ENCODE data around the gene HBZ.
"Not testable (repeated sequence)": the region's sequence is repeated elsewhere in the genome, so short reads cannot be mapped to it uniquely, and the experiment has no call there.

HBZ gene

DNA sequence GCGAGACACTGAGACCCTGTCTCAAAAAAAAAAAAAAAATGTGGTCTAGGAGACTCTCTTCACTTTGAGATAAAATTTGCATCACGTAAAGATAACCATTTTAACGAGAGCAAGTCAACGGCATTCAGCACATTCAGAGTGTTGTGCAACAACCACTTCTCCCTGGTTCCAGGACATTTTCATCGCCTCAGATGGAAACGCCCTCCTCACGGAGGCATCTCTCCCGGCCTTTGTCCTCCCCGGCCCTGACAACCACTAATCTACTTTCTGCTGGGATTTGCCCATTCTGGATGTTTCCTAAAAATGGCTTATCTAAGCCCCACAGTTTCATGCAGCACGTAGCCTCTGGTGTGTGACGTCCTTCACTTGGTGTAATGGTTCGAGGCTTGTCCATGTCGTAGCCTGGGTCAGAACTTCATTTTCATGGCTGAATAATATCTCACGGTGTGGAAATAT, 7.6 kb upstream of the HBZ start:
- ChIA-PET CTCF (no interaction called here), POLR2A (no interaction called here)
- TF ChIP-seq, protein P1, sequence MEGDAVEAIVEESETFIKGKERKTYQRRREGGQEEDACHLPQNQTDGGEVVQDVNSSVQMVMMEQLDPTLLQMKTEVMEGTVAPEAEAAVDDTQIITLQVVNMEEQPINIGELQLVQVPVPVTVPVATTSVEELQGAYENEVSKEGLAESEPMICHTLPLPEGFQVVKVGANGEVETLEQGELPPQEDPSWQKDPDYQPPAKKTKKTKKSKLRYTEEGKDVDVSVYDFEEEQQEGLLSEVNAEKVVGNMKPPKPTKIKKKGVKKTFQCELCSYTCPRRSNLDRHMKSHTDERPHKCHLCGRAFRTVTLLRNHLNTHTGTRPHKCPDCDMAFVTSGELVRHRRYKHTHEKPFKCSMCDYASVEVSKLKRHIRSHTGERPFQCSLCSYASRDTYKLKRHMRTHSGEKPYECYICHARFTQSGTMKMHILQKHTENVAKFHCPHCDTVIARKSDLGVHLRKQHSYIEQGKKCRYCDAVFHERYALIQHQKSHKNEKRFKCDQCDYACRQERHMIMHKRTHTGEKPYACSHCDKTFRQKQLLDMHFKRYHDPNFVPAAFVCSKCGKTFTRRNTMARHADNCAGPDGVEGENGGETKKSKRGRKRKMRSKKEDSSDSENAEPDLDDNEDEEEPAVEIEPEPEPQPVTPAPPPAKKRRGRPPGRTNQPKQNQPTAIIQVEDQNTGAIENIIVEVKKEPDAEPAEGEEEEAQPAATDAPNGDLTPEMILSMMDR (IDR thresholded peaks at IDR 0.05; ENCODE audit: control extremely low read depth, extremely low read depth, low read depth, missing control alignments): no peak
- DNase-seq (ENCODE audit: extremely low spot score): no peak

DNA sequence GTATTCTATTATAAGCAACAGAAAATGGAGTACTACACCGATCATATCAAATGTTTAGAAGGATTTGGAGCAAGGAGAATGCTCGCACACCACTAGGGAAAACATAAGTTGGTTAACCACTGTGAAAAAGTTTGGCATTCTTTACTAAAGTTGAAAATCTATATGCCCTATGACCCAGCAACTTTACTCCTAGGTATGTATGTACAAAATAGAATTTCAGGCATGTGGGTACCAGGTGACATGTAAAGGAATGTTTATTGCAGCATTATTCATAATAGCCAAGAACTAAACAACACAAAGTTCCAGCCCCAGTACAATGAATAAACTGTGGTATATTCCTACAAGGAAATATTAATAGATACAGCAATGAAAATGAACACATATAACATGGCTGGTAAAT, 5.8 kb upstream of the HBZ start:
- TF ChIP-seq, protein P1 (IDR thresholded peaks at IDR 0.05; ENCODE audit: control extremely low read depth, extremely low read depth, low read depth, missing control alignments): no peak
- DNase-seq (ENCODE audit: extremely low spot score): no peak
- ChIA-PET CTCF (no interaction called here), POLR2A (no interaction called here)

DNA sequence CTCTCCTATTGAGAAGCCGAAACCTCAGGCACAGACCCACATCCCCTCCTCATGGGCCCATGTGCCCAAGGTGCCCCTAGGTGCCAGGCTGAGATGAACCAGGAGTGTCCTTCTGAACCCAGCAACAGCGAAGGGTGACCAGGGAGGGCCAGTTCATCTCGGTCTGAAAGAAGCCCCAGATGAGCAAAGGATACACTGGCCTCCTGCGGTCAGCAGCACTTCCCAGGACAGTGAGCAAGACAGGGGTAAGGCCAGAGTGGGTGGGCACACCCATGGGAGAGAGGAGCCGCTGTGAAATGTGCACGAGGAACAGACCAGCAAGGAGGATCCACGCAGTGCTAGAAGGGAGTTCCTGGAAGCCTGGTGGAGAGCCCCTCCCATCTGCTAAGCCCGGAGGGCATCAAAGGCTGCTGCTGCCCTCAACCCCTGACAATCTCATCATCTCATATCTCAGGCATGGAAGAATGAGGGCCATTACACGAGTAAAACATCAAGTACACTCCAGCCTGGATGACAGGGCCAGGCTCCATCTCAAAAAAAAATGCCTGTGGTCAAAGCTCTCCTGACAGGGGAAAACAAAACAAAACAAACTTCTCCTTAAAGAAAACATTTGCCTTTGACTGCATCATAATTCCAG, 3.3 kb upstream of the HBZ start:
- DNase-seq (ENCODE audit: extremely low spot score): no peak
- ChIA-PET POLR2A (no interaction called here), CTCF (interaction anchor here (1.3 to 2.5 kb wide), 3 partner anchors 31 to 53 kb away, joined by 4 to 9 read pairs (median 7); no protein-coding TSS in a partner anchor)
- TF ChIP-seq, protein P1 (IDR thresholded peaks at IDR 0.05; ENCODE audit: control extremely low read depth, extremely low read depth, low read depth, missing control alignments): no peak

DNA sequence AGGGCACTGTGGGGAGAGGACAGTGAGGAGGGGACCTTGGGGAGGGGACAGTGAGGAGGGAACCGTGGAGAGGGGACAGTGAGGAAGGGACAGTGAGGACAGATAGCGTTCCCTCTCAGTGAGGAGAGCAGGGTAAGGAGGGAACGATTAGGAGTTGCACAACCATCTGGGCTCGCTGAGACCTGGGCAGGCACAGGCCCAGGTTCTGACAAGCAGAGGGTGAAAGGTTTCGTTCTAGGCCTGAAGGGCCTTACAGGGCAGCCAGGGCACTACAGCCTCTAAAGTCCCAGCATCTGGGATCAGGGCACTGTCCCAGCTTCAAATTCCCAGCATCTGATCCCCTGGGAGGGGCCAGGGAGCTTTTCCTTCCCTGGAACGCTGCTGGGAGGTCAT, 681 bp downstream of the HBZ start:
- CTCF ChIA-PET; DNase-seq (ENCODE audit: extremely low spot score); POLR2A ChIA-PET: not testable (repeated sequence)

DNA sequence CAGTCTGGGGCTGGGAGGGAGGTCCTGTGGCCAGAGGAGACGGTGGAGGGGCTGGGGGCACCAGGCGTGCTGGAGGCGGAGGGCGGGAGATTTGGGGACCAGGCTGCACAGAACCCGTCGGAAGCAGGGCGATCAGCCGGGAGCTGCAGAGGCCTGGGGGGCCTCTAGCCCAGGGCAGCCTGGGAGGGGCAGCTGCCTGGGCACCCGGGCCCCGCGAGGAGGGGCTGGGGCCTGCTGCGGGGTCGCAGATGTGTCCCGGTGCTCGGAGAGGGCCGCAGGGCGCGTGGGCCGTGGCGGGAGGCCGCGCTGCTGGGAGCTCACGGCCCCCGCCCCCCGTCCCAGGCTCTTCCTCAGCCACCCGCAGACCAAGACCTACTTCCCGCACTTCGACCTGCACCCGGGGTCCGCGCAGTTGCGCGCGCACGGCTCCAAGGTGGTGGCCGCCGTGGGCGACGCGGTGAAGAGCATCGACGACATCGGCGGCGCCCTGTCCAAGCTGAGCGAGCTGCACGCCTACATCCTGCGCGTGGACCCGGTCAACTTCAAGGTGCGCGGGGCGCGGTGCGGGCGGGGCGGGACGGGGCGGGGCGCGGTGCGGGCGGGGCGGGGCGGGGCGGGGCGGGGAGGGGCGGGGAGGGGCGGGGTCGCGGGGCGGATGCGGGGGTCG, 1.2 kb downstream of the HBZ start:
- POLR2A ChIA-PET, CTCF ChIA-PET: not testable (repeated sequence)

DNA sequence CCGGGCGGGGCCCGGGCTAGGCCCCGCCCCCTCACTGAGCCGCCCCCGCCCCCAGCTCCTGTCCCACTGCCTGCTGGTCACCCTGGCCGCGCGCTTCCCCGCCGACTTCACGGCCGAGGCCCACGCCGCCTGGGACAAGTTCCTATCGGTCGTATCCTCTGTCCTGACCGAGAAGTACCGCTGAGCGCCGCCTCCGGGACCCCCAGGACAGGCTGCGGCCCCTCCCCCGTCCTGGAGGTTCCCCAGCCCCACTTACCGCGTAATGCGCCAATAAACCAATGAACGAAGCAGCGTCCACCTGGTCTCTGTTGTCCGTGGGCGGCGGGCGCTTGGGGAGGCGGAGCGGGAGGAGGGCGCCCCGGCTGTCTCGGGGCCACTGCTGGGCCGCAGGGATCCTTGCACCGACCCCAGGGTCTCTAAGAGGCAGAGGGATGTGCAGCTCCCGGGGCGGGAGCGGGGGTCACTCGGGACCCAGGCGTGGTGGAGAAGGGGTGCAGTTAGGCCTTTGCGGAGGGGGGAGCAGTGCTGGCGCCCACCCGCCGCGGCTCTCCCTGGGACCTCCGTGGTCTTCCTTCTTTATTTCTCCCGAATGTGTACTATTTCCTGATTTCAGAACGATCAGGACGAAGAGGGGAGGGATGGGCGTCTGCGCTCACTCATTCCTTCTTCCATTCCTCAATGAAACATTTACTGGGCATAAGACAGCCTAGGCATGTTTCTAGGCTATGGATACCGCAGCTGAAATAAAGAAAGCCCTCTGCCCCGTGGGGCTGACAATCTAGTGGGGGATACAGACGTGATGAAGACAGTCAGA, 2.0 kb downstream of the HBZ start:
- peak; percentile 77 for DNase-seq (ENCODE audit: extremely low spot score)
- CTCF ChIA-PET: no interaction called here

More for the DNA sequence above, 1.2 kb downstream of the HBZ start:
- not testable (repeated sequence) for DNase-seq (ENCODE audit: extremely low spot score)

GRCh38 chr16:155031-155398, 2.6 kb downstream of the HBZ start:
- ChIA-PET POLR2A (no interaction called here), CTCF (no interaction called here)
- TF ChIP-seq, protein P1 (IDR thresholded peaks at IDR 0.05; ENCODE audit: control extremely low read depth, extremely low read depth, low read depth, missing control alignments): no peak
- DNase-seq (ENCODE audit: extremely low spot score): no peak

More for the DNA sequence above, 2.0 kb downstream of the HBZ start:
- TF ChIP-seq, protein P1 (IDR thresholded peaks at IDR 0.05; ENCODE audit: control extremely low read depth, extremely low read depth, low read depth, missing control alignments): no peak
- POLR2A ChIA-PET: no interaction called here

Measured in GM10248 (cell line).